Activated CD4-positive, alpha-beta T cell treated with anti-CD3 and anti-CD28 coated beads for 4 hours (primary cell): Measurements from ENCODE around the gene POLN.
A peak's percentile ranks its signal among the peaks of the same experiment; 100 is the strongest.
"Not testable (repeated sequence)": the region's sequence is repeated elsewhere in the genome, so short reads cannot be mapped to it uniquely, and the experiment has no call there.

ENCODE experiments used
- DNase-seq, 2 donors: peaks; one replicate each; pipeline ENCODE4 v3.0.0-alpha.2; 2020

Gene POLN

DNA sequence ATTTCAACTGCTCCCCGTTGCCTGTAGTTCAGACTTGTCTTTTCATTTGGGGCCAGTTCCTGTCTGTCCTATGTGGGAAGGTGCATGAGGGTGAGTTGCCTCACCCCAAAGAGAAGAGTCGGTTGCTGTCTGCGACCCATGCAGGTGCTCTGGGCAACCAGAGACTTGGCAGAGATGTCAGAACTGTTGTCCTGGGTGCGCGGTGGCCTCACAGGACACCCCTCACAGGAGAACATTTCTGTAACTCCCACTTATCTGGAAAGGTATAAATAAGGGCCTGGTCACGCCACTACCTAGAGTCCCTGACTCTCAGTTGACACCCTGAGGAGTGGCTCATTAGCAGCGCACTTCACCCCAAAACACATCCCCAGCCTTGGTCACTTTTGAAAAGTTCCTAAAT is 192.5 kb downstream of the POLN start:
- DNase-seq = no peak

DNA sequence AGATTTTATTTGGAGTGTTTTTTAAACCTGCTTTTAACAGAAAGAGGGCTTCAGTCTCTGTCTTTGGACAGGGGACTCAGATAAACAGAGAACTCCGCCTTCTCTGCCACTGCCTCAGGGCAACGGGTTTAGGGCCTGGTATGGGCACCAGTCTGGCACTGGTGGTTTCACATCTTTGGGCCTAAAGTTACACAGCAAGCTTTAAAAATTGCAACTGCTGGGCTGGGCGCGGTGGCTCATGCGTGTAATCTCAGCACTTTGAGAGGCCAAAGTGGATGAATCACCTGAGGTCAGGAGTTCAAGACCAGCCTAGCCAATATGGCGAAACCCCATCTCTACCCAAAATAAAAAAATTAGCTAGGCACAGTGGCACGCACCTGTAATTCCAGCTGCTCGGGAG is 193.1 kb downstream of the POLN start:
- DNase-seq = no peak

DNA sequence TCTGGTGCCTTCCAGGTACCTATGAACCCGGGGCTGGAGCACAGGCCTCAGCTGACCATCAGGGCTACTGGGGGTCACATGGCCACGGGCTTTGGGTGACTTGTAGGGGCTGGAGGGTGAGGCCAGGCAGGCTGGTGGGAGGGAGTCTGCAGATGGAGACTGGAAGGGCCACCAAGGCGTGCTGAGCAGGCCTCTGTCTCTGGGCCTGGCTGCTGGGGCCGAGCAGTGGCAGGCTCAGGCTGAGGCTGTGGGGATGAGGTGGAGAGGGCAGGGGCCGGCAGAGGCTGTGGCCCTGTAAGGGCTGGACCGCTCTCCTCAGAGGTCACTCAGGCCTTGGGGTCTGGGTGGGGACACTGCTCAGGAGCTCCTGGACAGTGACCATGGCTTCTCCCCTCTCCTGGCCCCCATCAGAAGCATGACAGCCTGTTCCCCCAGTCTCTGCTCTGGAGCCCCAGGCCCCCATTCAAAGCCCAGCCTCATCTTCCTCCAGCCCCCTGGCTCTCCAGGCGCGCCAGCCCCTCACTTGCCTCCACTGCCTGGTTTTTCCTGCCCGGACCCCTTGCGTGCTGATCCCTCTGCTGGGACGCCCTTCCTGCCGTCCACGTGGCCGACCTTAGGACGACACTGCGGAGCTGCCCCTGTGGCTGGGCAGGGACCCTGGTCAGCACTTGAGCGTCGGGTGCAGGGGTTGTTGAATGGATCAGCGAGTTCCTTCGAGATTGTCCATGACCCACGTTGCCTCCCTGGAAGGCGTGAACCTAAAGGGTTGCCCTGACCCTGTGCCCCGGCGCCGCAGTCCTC is 193.9 kb downstream of the POLN start:
- DNase-seq = no peak

DNA sequence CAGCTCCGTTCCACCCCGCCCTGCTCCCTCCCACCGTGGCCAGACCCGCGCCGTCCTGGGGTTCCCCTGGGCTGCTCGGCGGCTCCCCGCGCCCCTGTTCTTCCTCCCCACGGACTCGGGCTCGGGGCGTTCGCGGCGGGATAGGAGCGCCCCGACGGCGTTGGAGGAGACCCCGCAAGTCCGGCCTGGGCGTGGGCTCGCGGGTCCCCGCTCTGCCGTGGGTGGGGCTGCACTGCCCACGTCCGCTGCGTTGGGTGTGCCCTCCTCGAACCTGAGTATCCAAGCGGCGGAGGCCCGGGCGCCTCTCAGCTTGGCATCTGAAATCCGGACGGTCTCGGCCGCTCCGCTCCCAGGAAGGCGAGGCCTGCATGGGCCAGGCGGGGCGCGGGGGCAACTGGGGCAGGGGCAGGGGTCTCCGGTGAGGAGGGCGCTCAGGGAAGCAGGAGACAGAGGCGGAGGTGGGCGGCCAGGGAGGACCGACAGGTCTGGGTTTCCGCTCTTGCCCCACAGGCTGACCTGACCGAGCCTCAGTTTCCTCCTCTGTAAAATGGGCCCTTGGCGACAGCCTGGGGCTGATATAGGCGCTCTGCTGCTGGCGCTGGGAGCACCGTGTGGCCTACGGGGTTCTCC is 194.8 kb downstream of the POLN start:
- no peak for DNase-seq

DNA sequence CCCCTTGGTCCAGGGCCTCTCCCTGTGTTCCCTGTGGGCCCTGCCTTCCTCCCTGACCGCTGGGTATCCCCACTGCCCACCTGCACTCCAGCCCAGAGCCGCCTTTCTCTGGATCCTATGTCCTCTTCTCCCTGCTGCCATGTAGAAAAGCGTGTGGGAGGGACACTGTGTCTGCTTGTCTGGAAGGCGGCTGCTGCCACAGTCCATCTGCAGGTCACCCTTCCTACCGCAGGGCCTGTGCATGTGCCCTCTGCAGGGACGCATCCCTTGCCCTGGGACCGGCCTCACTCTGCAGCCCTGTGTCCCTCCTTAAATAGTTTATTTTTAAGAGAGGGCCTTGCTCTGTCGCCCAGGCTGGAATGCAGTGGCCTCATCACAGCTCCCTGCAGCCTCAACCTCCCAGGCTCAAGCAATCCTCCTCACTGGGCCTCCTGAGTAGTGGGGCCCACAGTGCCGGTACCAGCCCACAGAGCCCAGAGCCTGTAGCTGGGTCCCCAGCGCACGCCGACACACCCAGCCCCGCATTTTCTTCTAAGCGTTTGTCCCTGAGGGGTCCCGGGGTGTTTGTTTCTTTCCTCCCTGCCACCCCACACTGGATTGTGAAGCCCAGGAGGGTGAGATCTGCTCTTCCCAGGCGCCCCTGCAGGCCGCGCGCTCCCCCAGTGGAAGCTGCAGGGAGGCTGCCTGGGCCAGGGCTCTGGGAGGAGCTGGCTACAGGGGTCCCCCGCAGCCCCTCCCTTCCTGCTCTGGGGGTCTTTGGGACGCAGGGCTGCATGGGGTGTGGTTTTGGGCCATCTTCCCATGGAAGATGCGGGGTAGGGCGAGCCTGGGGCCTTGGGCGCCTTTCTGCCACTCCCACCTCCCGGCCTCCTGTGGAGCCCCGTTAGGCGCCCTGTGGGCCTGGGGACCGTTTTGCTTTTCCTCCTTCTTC is 195.6 kb downstream of the POLN start:
- no peak for DNase-seq

DNA sequence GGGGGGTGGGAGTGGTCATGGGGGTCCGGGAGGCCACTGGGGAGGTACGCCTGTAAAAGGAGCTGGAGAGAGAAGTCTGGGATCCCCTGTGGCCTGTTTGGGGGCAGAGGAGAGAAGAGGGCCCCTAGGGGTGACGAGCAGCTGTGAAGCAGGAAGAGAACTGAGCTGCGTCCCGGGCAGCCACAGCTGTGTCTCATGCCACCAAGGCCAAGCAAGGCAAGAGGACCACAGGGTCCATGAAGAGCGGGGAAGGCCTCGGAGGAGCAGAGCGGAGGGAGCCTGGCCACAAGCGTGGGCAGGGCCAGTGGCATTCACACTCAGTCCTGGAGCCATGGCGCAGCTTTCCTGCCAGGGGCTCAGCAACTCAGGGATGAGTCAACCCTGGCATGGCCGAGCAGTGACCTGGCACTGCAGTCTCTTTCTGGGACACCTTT is 196.4 kb downstream of the POLN start:
- DNase-seq = peak in 1 of 2 donors; percentile 33

DNA sequence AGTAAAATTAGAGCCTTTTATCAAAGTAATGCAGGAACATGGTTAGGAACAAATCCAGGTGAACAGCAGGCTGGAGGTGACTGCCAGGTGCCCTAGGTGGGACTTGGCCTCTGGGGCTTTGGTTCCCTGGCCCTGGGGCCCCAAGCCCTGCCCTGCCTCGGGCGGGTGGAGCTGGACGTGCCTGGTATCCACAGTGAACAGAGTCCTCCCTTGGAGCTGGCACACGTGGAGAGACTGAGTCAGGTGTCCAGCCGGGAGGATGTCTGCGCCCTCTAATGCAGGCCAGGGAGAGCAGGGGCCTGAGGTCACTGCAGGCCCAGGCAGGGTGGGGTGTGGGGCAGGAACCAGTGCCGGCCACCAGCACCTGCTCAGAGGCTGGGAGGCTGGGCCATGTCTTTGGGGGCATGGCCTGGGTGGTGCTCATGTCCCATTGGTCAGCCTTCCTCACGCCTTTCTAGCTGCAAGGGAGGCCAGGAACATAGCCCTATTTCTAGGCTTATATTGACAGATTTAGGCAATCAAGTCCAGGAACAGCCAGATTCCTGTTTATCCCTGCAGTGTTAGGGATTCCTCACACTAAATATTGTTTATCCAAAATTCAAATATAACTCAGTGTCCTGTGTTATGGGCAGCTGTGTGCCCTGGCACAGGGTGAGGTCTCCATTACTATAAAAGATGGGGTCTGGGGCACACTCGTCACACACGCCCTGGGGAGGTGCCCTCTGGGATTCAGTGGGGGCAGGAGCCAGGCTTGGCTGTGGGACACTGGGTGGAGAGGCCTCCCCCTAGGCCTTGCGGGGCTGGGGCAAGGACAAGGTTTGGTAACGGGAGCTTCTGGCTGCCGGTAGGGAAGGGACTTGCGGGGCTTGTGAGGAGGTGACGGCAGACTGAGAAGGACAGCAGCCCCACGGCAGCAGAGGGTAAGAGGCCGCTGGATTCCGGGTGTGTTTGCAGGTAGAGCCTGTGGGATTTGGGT is 197.1 kb downstream of the POLN start:
- no peak for DNase-seq

DNA sequence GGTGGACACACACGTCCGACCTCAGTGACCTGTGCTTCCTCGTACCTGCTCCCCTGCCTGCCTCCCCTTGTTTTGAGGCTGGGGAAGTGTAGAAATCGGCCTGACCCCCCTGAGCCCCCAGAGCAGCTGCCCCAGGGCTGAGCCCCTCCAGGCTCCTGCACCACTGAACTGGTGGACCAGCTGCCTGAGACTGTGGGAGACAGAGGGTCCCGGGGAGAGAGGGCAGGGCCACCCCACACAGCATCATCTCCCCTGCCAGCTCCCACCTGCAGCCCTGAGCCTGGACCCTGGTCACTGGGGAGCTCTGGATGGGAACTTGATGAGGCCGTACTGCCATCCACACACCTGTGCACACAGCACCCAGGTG is 197.8 kb downstream of the POLN start:
- DNase-seq = no peak

DNA sequence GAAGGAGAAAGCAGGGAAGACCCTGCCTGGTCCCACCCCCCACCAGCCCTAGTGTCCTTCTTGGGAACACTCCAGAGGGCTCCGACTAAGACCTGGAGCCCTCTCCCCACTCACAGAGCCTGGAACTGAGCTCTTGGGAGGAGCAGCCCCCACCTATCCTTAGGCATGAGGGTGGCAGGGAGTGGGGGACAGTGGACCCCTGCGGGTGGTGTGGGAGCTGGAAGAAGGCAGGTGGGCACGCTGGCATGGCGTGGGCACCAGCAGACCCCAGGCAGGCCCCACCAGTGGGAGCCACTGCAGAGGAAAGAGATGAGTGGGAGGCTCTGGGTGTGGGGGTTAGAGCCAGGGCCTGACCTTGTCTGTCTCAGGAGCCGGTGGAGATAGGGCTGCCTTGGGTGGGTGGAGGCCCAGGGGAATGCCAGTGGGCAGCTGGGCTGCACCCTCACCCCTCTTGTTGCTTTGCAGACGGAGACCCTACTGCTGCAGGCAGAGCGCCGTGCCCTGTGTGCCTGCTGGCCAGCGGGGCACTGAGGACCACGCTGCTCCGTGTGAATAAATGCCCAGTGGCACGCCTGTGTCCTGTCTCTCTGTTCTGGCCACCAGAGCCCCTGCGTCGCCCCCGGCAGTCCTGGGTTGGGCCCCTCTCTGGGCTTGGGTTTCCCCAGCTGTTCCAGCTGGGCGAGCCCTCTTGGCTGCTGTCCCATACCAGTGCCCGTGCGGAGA is 198.4 kb downstream of the POLN start:
- no peak for DNase-seq

DNA sequence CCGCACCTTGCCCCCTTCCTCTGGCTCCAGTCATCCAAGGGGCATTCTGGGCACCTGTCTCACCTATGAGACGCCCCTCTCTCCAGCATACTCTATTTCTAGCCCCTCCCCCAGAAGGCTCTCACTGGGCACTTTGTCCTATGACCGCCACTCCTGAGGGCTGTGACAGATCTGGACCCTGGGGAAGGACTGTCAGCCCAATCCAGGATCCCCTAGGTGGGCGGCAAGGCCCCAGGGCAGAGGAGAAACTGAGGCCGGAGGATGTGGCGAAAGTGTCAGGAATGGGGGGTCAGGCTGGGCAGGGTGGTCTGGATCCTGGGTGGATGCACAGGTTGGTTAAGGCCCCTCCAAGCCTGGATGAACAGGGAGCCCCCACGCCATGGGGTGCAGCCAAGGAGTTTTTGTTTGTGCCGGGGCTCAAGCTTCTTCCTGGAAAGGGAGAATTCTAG is 198.9 kb downstream of the POLN start:
- no peak for DNase-seq

DNA sequence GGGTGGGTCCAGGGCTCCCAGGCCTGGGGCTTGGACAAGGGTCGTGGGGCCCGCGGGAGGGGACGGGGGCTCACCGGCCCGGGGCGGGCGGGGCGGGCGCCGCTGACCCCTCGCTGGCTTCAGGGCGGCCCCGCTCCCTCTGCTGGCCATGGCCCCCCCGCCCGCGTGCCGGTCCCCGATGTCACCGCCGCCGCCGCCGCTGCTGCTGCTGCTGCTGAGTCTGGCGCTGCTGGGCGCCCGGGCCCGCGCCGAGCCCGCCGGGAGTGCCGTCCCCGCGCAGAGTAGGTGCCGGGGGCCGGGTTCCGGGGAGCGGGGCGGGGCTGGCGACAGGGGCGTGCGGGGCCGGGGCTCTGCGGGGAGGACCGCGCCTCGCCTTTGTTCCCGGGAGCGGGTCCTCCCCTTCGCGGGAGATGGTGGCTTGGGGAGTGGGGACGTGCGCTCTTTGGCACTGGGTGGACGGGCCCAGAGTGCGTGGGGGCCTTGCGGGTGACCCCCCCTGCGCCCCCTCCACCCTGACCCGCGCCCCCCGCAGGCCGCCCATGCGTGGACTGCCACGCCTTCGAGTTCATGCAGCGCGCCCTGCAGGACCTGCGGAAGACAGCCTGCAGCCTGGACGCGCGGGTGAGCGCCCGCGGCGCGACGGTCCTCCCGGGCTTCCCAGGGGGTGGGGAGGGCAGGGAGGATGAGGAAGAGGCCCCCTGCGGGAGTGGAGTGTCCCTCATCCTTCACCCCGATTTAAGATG is 199.5 kb downstream of the POLN start:
- DNase-seq = peak; percentile 32 to 42

DNA sequence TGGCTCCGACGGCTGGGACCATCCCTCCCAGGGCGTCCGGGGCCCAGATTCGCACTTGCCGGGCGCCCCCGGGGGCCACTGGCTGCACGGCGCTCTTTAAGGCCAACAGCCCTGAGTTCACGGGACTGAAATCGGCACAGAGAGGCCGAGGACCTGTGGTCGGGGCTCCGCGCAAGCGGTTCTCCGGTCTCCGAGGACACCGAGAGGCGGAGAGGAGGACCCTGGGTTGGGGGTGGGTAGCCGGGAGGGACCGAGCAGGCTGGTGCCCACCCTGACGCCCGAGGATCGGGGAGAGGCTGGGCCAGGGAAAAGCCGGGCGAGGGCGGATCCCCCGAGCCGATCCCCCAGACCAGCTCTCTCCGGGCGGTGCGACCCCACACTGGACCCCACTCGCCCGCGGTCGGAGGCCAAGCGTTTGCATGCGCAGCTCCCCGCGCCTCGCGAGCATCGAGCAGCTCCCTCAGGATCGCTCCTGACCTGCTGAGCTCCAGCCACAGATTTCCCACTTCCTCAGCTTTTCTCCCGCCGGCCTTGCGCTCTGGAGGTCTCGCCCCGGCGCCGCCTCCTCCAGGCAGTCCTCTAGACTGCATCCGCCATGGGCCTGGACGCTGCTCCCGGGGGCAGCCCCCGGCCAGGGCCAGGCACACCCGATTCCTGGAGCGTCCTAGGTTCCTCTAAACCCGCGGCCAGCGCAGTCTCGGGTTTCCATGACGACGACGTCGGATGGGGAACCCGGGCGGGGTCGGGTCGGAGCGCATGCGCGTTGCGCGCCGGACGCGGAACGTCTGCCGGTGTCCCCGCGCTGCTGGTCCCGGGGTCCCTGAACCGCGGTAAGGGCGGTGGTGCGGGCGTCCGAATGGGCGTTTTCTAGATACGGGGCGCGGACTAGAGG is 200.4 kb downstream of the POLN start:
- peak; percentile 82 to 85 for DNase-seq

DNA sequence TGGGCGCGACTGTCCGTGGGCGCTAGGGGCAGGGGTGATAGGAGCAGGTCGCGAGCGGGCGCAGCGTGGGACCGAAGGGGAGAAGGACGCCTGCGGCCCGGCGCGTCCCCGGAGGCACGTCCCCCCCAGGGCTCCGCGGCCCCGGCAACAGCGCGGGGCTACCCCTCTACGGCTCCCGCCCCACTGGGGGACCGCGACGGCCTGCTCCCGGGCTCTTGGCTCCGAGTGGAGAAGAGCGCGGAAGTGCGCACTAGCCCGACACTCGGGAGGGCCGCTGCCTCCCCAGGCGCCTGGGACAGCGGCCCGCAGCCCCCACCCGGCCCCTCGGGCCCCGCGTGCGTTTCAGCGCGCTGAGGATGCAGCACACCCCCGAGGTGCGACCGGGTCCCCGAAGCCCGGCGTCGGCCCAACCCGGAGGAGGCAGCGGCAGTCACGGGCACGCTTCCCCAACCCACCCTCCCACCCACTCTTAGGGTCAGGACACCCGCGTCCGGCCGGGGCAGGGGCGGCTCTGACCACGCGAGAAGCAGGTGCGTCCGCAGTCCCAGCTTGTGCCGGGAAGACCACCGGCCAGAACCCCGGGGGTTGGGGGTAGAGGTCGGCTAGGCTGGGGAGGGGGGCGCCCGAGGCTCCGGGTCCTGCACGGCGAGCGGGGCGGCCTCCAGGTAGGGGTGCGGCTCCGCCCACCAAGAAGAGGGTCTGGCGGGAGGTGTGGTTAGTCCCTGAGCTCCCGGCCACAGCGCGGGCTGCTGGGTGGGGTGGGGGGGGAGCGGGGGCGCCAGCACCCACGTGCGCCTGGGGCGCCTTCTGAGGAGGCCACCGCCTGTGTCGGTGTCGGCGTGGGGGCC is 201.3 kb downstream of the POLN start:
- DNase-seq = peak in 1 of 2 donors; percentile 17

DNA sequence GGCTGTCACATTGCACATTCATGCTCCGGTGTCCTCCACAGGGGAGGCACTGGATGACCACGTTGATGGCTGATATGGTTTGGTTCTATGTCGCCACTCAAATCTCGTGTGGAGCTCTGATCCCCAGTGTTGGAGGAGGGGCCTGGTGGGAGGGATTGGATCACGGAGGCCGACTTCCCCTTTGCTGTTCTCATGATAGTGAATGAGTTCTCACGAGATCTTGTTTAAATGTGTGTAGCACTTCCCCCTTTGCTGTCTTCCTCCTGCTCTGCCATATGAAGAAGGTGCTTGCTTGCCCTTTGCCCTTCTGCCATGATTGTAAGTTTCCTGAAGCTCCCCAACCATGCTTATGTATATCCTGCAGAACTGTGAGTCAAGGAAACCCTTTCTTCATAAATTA is 205.1 kb downstream of the POLN start:
- DNase-seq = no peak

DNA sequence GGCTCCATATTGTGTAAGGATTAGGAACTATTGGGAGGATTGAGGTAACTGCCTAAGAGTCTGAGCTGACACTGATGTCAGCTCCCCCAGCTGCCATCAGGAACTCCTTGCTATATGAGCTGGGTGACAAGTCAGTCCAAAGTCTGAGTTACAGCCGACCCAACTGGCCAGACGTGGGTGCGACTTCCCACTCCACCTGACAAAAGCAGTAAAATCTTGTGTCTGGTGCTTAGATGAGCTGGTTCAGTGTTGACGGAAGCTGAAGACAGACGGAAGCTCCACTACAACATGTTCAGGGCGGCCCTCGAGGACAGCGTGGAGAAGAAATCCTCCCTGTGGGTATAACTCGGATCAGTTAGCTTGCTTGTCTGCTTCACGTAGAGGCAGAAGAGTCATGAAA is 205.6 kb downstream of the POLN start:
- no peak for DNase-seq

DNA sequence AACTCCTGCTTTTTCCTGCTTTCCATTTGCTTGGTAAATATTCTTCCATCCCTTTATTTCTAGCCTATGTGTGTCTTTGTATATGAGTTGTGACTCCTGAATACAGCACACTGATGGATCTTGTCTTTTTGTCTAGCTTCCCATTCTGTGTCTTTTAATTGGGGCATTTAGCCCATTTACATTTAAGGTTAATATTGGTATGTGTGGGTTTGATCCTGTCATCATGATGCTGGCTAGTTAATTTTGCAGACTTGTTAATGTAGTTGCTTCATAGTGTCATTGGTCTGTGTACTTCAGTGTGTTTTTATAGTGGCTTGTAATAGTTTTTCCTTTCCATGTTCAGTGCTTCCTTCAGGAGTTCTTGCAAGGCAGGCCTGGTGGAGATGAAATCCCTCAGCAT is 210.8 kb downstream of the POLN start:
- DNase-seq = not testable (repeated sequence)

DNA sequence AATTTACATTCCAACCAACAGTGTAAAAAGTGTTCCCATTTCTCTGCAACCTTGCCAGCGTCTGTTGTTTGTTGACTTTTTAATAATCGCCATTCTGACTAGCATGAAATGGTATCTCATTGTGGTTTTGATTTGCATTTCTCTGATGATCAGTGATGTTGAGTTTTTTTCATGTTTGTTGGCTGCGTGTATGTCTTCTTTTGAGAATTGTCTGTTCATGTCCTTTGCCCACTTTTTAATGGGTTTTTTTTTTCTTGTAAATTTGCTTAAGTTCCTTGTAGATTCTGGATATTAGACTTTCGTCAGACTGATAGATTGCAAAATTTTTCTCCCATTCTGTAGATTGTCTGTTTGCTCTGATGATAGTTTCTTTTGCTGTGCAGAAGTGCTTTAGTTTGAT is 214.8 kb downstream of the POLN start:
- not testable (repeated sequence) for DNase-seq

DNA sequence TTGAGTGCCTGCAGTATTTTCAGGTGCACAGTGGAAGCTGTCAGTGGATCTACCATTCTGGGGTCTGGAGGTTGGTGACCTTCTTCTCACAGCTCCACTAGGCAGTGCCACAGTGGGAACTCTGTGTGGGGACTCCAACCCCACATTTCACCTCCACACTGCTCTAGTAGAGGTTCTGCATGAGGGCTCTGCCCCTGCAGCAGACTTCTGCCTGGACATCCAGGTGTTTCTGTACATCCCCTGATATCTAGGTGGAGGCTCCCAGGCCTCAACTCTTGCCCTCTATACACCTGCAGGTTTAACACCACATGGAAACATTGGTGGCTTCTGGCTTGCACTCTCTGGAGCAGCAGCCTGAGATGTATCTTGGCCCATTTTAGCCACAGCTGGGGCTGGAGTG is 216.1 kb downstream of the POLN start:
- DNase-seq = no peak

DNA sequence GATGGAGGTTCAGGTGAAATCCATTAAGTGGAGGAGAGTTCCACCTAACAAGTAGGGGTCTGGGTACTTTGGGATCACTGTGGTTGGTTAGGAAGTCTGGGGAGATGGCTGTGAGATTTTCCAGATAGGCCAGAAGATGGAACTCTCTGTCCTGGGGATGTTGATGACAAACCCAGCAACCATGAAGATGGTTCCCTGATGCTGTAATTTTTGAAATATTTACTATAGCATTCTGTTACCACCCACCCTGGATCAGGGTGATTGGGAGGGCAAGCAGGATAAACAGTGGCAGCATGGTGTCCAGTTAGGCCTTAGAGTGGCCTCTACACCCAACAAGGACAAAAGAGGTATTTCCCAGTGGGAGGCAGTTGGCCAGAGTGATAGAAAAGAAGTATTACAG is 217.2 kb downstream of the POLN start:
- no peak for DNase-seq
